Liver (tissue), 3 donors: ENCODE results near the gene MYO3B.

Source experiments
- GABPA ChIP-seq, 2 donors: IDR thresholded peaks in 1 of 2; conservative IDR thresholded peaks in 1 of 2; 2 replicates each; pipeline ENCODE4 v1.6.1; 2016; ENCODE audit warnings: antibody characterized with exemption in 2 of 2, mild to moderate bottlenecking in 1 of 2, moderate library complexity in 1 of 2
- HNF4A ChIP-seq, 2 donors: conservative IDR thresholded peaks; 2 replicates each; pipeline ENCODE4 v1.6.1; 2016; ENCODE audit warnings: antibody characterized with exemption in 2 of 2, mild to moderate bottlenecking in 2 of 2
- JUND ChIP-seq, 2 donors: IDR thresholded peaks; 2 replicates each; pipeline ENCODE4 v1.6.1; 2016; ENCODE audit warnings: antibody characterized with exemption in 2 of 2
- NR2F2 ChIP-seq: IDR thresholded peaks from 2 replicates; pipeline ENCODE4 v1.6.1; 2016; ENCODE audit warnings: antibody characterized with exemption
- RAD21 ChIP-seq, 2 donors: IDR thresholded peaks; 2 replicates each; pipeline ENCODE4 v1.6.1; 2016; ENCODE audit warnings: antibody characterized with exemption in 2 of 2, mild to moderate bottlenecking in 2 of 2
- RXRA ChIP-seq, 2 donors: IDR thresholded peaks; 2 replicates each; pipeline ENCODE4 v1.6.1; 2017 to 2018; ENCODE audit warnings: antibody characterized with exemption in 2 of 2, mild to moderate bottlenecking in 1 of 2
- TAF1 ChIP-seq: conservative IDR thresholded peaks from 2 replicates; pipeline ENCODE4 v1.6.1; 2016; ENCODE audit warnings: antibody characterized with exemption, mild to moderate bottlenecking
- ZBTB33 ChIP-seq: IDR thresholded peaks from 2 replicates; pipeline ENCODE4 v1.6.1; 2016; ENCODE audit warnings: antibody characterized with exemption
- TF ChIP-seq, protein P1 (sequence below): fragments of 150-350 bp; IDR thresholded peaks from 2 replicates; pipeline ENCODE4 v1.5.1; 2017; ENCODE audit warnings: improper control_type of control experiment, low read depth, low read length; ENCODE audit not compliant: missing input control
- TF ChIP-seq, protein P2 (sequence below): IDR thresholded peaks from 2 replicates; pipeline ENCODE4 v1.6.1; 2016; ENCODE audit warnings: antibody characterized with exemption
- TF ChIP-seq, protein P3 (sequence below): IDR thresholded peaks from 2 replicates; pipeline ENCODE4 v1.6.1; 2016; ENCODE audit warnings: antibody characterized with exemption
- donor health status: healthy.
- donor health status: healthy.

- no peak for TF ChIP-seq RAD21 (IDR thresholded peaks at IDR 0.05)
- TF ChIP-seq, protein P1, sequence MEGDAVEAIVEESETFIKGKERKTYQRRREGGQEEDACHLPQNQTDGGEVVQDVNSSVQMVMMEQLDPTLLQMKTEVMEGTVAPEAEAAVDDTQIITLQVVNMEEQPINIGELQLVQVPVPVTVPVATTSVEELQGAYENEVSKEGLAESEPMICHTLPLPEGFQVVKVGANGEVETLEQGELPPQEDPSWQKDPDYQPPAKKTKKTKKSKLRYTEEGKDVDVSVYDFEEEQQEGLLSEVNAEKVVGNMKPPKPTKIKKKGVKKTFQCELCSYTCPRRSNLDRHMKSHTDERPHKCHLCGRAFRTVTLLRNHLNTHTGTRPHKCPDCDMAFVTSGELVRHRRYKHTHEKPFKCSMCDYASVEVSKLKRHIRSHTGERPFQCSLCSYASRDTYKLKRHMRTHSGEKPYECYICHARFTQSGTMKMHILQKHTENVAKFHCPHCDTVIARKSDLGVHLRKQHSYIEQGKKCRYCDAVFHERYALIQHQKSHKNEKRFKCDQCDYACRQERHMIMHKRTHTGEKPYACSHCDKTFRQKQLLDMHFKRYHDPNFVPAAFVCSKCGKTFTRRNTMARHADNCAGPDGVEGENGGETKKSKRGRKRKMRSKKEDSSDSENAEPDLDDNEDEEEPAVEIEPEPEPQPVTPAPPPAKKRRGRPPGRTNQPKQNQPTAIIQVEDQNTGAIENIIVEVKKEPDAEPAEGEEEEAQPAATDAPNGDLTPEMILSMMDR = no peak
- no peak for TF ChIP-seq GABPA (IDR thresholded peaks at IDR 0.05 in 1 of 2, conservative IDR thresholded peaks at IDR 0.05 in 1 of 2)
- no peak for TF ChIP-seq ZBTB33
- no peak for TF ChIP-seq TAF1
- TF ChIP-seq, protein P2, sequence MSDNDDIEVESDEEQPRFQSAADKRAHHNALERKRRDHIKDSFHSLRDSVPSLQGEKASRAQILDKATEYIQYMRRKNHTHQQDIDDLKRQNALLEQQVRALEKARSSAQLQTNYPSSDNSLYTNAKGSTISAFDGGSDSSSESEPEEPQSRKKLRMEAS = no peak
- no peak for TF ChIP-seq RXRA (IDR thresholded peaks at IDR 0.05)
- TF ChIP-seq HNF4A (conservative IDR thresholded peaks at IDR 0.05) = no peak
- TF ChIP-seq NR2F2 = no peak
- TF ChIP-seq, protein P3, sequence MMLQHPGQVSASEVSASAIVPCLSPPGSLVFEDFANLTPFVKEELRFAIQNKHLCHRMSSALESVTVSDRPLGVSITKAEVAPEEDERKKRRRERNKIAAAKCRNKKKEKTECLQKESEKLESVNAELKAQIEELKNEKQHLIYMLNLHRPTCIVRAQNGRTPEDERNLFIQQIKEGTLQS = no peak
- no peak for TF ChIP-seq JUND (IDR thresholded peaks at IDR 0.05)
Measured at GRCh38 chr2:170322140-170322766, 144.3 kb downstream of the MYO3B start.
